Measurements from ENCODE around the gene LCMT2. TPM values are rescaled to one million over a fixed set of nuclear protein-coding genes. Genes with fewer than 3 reads are reported as not detected.

LCMT2 gene, protein sequence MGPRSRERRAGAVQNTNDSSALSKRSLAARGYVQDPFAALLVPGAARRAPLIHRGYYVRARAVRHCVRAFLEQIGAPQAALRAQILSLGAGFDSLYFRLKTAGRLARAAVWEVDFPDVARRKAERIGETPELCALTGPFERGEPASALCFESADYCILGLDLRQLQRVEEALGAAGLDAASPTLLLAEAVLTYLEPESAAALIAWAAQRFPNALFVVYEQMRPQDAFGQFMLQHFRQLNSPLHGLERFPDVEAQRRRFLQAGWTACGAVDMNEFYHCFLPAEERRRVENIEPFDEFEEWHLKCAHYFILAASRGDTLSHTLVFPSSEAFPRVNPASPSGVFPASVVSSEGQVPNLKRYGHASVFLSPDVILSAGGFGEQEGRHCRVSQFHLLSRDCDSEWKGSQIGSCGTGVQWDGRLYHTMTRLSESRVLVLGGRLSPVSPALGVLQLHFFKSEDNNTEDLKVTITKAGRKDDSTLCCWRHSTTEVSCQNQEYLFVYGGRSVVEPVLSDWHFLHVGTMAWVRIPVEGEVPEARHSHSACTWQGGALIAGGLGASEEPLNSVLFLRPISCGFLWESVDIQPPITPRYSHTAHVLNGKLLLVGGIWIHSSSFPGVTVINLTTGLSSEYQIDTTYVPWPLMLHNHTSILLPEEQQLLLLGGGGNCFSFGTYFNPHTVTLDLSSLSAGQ
- 10.6 to 14.1 TPM (median 14.0 TPM) in 3 replicates for polyA plus RNA-seq
- 2.3 TPM for polyA plus RNA-seq (2011; ENCODE audit: low read depth)
- polyA plus RNA-seq (2011; cell fraction: cytosol; rRNA removed) = 6.7 and 11.9 TPM in 2 replicates
- polyA plus RNA-seq (2011; cell fraction: nucleus; rRNA removed) = 16.3 and 17.7 TPM in 2 replicates
- polyA plus RNA-seq (2012; ENCODE audit: low replicate concordance) = 3.5 and 8.0 TPM in 2 replicates
- 13.4 to 19.6 TPM (median 17.4 TPM) in 3 replicates for polyA minus RNA-seq
- polyA minus RNA-seq (2011; cell fraction: cytosol; rRNA and poly(A)+ RNA removed) = 7.5 TPM
- polyA minus RNA-seq (2011; cell fraction: nucleus; rRNA and poly(A)+ RNA removed) = 7.3 and 11.2 TPM in 2 replicates

DNA sequence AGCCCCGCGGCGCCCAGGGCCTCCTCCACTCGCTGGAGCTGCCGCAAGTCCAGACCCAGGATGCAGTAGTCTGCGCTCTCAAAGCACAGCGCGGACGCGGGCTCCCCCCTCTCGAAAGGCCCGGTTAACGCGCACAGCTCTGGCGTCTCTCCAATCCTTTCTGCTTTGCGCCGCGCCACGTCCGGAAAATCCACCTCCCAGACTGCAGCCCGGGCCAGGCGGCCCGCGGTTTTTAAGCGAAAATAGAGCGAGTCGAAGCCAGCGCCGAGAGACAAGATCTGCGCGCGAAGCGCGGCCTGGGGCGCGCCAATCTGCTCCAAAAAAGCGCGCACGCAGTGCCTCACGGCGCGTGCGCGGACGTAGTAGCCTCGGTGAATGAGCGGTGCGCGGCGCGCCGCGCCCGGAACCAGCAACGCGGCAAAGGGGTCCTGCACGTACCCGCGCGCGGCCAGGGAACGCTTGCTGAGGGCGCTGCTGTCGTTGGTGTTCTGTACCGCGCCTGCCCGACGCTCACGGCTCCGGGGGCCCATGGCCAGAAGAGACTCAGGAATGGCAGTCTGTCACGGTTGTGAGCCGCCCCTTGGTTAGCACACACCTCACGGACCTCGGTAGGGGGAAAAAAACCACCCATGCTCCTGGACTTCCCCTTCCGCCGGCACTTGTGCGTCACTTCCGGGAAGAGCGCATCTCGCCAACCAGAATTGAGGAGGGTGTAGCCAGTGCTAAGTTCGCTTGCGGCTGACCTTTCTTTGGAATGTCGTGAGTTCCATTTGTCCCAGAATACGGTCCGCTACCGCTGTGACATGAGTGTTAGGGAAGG, at the start of gene LCMT2:
Gene LCMT2, minus strand, starts transcription at position 614 of the 820 bp plus-strand sequence. Its CDS starts 84 bp downstream, at position 530.
- H2AFZ ChIP-seq (ENCODE audit: control insufficient read depth, low read length) = peak within 1 kb of the TSS; percentile 98
- H3K27me3 ChIP-seq (ENCODE audit: control insufficient read depth, extremely low read depth, insufficient read depth, low read length) = no peaks in the 10 kb centered on the region
- H3K36me3 ChIP-seq (ENCODE audit: control insufficient read depth in 2 of 2, extremely low read depth in 1 of 2, insufficient read depth in 2 of 2, low read length in 2 of 2) = no peaks in the 10 kb centered on the region
- no peaks in the 10 kb centered on the region for H4K20me1 ChIP-seq (ENCODE audit: control insufficient read depth, extremely low read depth, insufficient read depth, low read length)
- peak within 1 kb of the TSS; percentile 98 for H3K4me2 ChIP-seq (ENCODE audit: control insufficient read depth, extremely low read depth, insufficient read depth, low read depth, low read length)
- H3K4me3 ChIP-seq (ENCODE audit: control insufficient read depth in 2 of 3, extremely low read depth in 1 of 3, insufficient read depth in 2 of 3, low read depth in 1 of 3, low read length in 3 of 3) = peak within 1 kb of the TSS; percentile 62 to 77 (median 73)
- H3K27ac ChIP-seq (ENCODE audit: control insufficient read depth, insufficient read depth, low read length) = peak within 1 kb of the TSS; percentile 76
- peak; percentile 90 for FAIRE-seq
- H3K4me1 ChIP-seq (ENCODE audit: control insufficient read depth, extremely low read depth, insufficient read depth, low read length) = peaks cover 13% of the 10 kb centered on the region
- peak; percentile 87 for DNase-seq (ENCODE audit: low read depth, low spot score)
- TF ChIP-seq EZH2 (IDR thresholded peaks at IDR 0.05; ENCODE audit: low read length) = no peak
- TF ChIP-seq, protein P1, sequence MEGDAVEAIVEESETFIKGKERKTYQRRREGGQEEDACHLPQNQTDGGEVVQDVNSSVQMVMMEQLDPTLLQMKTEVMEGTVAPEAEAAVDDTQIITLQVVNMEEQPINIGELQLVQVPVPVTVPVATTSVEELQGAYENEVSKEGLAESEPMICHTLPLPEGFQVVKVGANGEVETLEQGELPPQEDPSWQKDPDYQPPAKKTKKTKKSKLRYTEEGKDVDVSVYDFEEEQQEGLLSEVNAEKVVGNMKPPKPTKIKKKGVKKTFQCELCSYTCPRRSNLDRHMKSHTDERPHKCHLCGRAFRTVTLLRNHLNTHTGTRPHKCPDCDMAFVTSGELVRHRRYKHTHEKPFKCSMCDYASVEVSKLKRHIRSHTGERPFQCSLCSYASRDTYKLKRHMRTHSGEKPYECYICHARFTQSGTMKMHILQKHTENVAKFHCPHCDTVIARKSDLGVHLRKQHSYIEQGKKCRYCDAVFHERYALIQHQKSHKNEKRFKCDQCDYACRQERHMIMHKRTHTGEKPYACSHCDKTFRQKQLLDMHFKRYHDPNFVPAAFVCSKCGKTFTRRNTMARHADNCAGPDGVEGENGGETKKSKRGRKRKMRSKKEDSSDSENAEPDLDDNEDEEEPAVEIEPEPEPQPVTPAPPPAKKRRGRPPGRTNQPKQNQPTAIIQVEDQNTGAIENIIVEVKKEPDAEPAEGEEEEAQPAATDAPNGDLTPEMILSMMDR (optimal IDR thresholded peaks at IDR 0.05 in 1 of 3, IDR thresholded peaks at IDR 0.05 in 1 of 3, conservative IDR thresholded peaks at IDR 0.05 in 1 of 3; ENCODE audit: extremely low read depth in 1 of 3, insufficient read depth in 2 of 3, low read length in 3 of 3) = no peak
- peak within 1 kb of the TSS; percentile 81 for H3K9ac ChIP-seq (ENCODE audit: control insufficient read depth, extremely low read depth, insufficient read depth, low read length)
- H3K9me1 ChIP-seq (ENCODE audit: control insufficient read depth, extremely low read depth, insufficient read depth, low read length) = no peaks in the 10 kb centered on the region
- dilution Hi-C loops (cut with MboI; ENCODE audit: extremely low pct_ligation_motif_present, low sequenced_read_pairs) = no loop called here
- H3K9me3 ChIP-seq (ENCODE audit: control insufficient read depth, low read depth, low read length) = no peaks in the 10 kb centered on the region
- peaks cover 17% of the 10 kb centered on the region for H3K79me2 ChIP-seq (ENCODE audit: control insufficient read depth, insufficient read depth, low read length)

GRCh38 chr15:43378601-43379000, 48.2 kb upstream of the LCMT2 start:
- dilution Hi-C loops (cut with MboI; ENCODE audit: extremely low pct_ligation_motif_present, low sequenced_read_pairs) = no loop called here
- Histone ChIP-seq H3K36me3 (ENCODE audit: control insufficient read depth in 2 of 2, extremely low read depth in 1 of 2, insufficient read depth in 2 of 2, low read length in 2 of 2) (peaks cover 10 to 26% of the 10 kb centered on the region in 2 experiments), H3K4me2 (ENCODE audit: control insufficient read depth, extremely low read depth, insufficient read depth, low read depth, low read length) (no peak overlapping the region), H3K4me3 (ENCODE audit: control insufficient read depth in 2 of 3, extremely low read depth in 1 of 3, insufficient read depth in 2 of 3, low read depth in 1 of 3, low read length in 3 of 3) (no peak overlapping the region), H3K9me3 (ENCODE audit: control insufficient read depth, low read depth, low read length) (no peaks in the 10 kb centered on the region), H3K9ac (ENCODE audit: control insufficient read depth, extremely low read depth, insufficient read depth, low read length) (no peak overlapping the region), H3K27ac (ENCODE audit: control insufficient read depth, insufficient read depth, low read length) (no peak overlapping the region), H3K4me1 (ENCODE audit: control insufficient read depth, extremely low read depth, insufficient read depth, low read length) (no peaks in the 10 kb centered on the region), H4K20me1 (ENCODE audit: control insufficient read depth, extremely low read depth, insufficient read depth, low read length) (peaks cover 4% of the 10 kb centered on the region), H3K27me3 (ENCODE audit: control insufficient read depth, extremely low read depth, insufficient read depth, low read length) (no peaks in the 10 kb centered on the region), H2AFZ (ENCODE audit: control insufficient read depth, low read length) (no peak overlapping the region), H3K9me1 (ENCODE audit: control insufficient read depth, extremely low read depth, insufficient read depth, low read length) (no peaks in the 10 kb centered on the region), H3K79me2 (ENCODE audit: control insufficient read depth, insufficient read depth, low read length) (peaks cover 9% of the 10 kb centered on the region)
- DNase-seq (ENCODE audit: low read depth, low spot score) (no peak), FAIRE-seq (no peak)
- no peak for TF ChIP-seq EZH2 (IDR thresholded peaks at IDR 0.05; ENCODE audit: low read length)
- TF ChIP-seq, protein P1 (optimal IDR thresholded peaks at IDR 0.05 in 1 of 3, IDR thresholded peaks at IDR 0.05 in 1 of 3, conservative IDR thresholded peaks at IDR 0.05 in 1 of 3; ENCODE audit: extremely low read depth in 1 of 3, insufficient read depth in 2 of 3, low read length in 3 of 3) = no peak

All from keratinocyte (primary cell).